Subcutaneous adipose tissue (tissue), 4 donors: ENCODE measurements around the gene WDR5. TPM values are rescaled to one million over a fixed set of nuclear protein-coding genes. Genes with fewer than 3 reads are reported as not detected.

Experiments used
- CTCF ChIP-seq: fragments of 450-650 bp; IDR thresholded peaks from one replicate; pipeline ENCODE4 v1.5.1; 2016; ENCODE audit warnings: low read depth, mild to moderate bottlenecking, control low read depth, antibody characterized with exemption, moderate library complexity
- total RNA-seq, 4 donors: library from RNA; depleted of rRNA; stranded (reverse); fragments of >200 nt; gene quantifications; one replicate each; pipeline ENCODE4 v1.1.0, GENCODE V29; 2016

The WDR5 gene
- total RNA-seq, 4 donors from 2014 or later, result 13.7 to 17.3 (median 14.6) TPM

- TF ChIP-seq CTCF, result no peak
Measured at GRCh38 chr9:134180786-134181647, 45.1 kb downstream of the WDR5 start.

- no peak for TF ChIP-seq CTCF
Measured at GRCh38 chr9:134181648-134182034, 45.8 kb downstream of the WDR5 start.

GRCh38 chr9:134182554-134183085 is 46.7 kb downstream of the WDR5 start:
- TF ChIP-seq CTCF, result no peak

GRCh38 chr9:134185536-134186011 is 49.7 kb downstream of the WDR5 start:
- no peak for TF ChIP-seq CTCF

GRCh38 chr9:134186471-134187109 is 50.7 kb downstream of the WDR5 start:
- TF ChIP-seq CTCF, result no peak

GRCh38 chr9:134187110-134187531 is 51.2 kb downstream of the WDR5 start:
- no peak for TF ChIP-seq CTCF

GRCh38 chr9:134187891-134188385 is 52.1 kb downstream of the WDR5 start:
- no peak for TF ChIP-seq CTCF
